NCI-H510A treated with DMSO at 0.1 percent for 48 hours (cell line): ENCODE measurements around the gene NGEF.

Experiments used
- DNase-seq: peaks from one replicate; lab custom pipeline; 2025; lab: John Stamatoyannopoulos, UW

The NGEF gene

GRCh38 chr2:232997749-232998665 lies 15.0 kb downstream of the NGEF start:
- DNase-seq = no peak

GRCh38 chr2:232994446-232994845 lies 18.6 kb downstream of the NGEF start:
- DNase-seq = no peak

- no peak for DNase-seq
Observed at GRCh38 chr2:232993231-232993821, 19.7 kb downstream of the NGEF start.

GRCh38 chr2:232986155-232986554 lies 26.9 kb downstream of the NGEF start:
- no peak for DNase-seq

- no peak for DNase-seq
Observed at GRCh38 chr2:232984451-232985207, 28.4 kb downstream of the NGEF start.

GRCh38 chr2:232983669-232984140 lies 29.4 kb downstream of the NGEF start:
- no peak for DNase-seq

GRCh38 chr2:232982926-232983668 lies 30.0 kb downstream of the NGEF start:
- no peak for DNase-seq

GRCh38 chr2:232981767-232982360 lies 31.2 kb downstream of the NGEF start:
- no peak for DNase-seq

GRCh38 chr2:232981356-232981755 lies 31.7 kb downstream of the NGEF start:
- peak; percentile 28 for DNase-seq

- DNase-seq = no peak
Observed at GRCh38 chr2:232980683-232981082, 32.4 kb downstream of the NGEF start.

GRCh38 chr2:232979871-232980461 lies 33.1 kb downstream of the NGEF start:
- DNase-seq = no peak

- no peak for DNase-seq
Observed at GRCh38 chr2:232977438-232977971, 35.6 kb downstream of the NGEF start.

- no peak for DNase-seq
Observed at GRCh38 chr2:232976666-232977437, 36.2 kb downstream of the NGEF start.

GRCh38 chr2:232976176-232976575 lies 36.9 kb downstream of the NGEF start:
- DNase-seq = no peak

- no peak for DNase-seq
Observed at GRCh38 chr2:232974396-232974795, 38.7 kb downstream of the NGEF start.

- DNase-seq = no peak
Observed at GRCh38 chr2:232973796-232974195, 39.3 kb downstream of the NGEF start.

GRCh38 chr2:232973011-232973735 lies 39.9 kb downstream of the NGEF start:
- no peak for DNase-seq

- DNase-seq = no peak
Observed at GRCh38 chr2:232971744-232972143, 41.3 kb downstream of the NGEF start.

- no peak for DNase-seq
Observed at GRCh38 chr2:232970051-232970450, 43.0 kb downstream of the NGEF start.
